NCI-H187 treated with DMSO at 0.1 percent for 48 hours (cell line): ENCODE measurements around the gene TSFM.

Experiments used
- DNase-seq: peaks from one replicate; lab custom pipeline; 2025; lab: John Stamatoyannopoulos, UW

TSFM gene

DNA sequence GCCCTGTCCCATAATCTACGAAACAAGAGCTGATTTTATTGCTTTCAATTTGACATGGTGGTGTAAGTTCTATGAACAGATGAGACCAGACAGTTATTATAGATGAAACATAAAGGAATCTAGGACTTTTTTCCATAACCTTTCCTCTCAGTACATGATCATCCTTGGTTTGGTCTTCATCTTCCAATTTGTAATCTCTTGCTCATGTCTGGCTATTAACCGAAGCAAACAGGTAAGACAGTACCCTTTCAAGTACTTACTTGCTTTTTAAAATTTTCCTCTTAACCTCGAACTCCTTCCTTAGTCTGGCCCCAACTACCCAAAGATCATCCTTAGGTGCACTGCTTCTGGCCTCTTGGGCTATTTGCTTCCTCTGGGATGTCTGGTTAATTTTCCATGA is 36.6 kb upstream of the TSFM start:
- DNase-seq, result no peak

DNA sequence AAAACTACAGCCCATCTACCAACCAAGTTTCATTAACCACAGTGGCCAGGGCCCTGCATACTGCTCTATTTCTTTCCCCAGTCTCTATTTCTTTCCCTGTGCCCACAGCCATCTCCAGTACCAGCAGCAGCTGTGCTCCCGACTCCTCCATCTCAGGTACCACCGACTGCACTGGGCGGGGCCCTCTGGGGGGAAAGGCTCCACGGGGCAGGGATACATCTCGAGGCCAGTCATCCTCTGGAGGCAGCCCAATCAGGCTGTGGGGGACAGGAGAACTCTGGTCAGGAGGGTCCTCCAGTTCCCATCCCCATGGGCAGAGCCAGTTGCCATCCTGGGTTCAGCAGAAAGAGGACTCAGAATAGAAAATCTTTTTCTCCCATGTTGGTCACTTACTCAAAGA is 33.5 kb upstream of the TSFM start:
- no peak for DNase-seq

DNA sequence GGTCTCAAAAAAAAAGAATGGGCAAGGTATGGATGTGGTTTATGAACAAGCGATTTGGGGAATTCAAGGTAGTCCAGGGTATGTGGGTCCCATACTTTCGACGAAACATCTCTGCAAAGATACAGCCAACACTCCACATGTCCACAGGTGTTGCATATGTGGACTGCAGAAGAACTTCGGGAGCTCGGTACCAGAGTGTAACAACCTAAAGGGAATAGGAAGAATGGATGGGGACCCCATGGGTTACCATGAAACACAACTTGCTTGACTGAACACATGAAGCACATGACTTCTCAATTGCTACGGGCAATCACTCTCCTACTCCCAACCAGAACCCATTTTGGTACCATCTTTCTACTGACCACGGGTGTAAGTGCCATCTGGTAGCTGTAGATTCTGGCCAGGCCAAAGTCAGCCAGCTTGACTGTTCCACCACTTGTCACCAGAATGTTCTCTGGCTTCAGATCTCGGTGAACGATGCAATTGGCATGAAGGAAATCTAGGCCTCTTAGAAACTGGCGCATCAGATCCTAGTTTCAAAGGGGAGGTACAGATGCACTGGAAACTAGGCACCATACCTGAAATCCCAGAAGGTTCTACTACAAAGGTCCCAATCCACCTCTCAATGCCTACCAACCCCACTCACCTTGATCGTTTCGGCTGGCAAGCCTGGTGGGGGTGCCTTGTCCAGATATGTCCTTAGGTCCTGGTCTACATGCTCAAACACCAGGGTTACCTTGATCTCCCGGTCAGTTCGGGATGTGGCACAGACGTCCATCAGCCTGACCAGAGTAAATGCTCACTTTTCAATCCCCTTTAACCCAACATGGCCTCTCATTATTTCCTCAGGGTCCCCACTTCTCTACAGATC is 31.8 kb upstream of the TSFM start:
- no peak for DNase-seq

DNA sequence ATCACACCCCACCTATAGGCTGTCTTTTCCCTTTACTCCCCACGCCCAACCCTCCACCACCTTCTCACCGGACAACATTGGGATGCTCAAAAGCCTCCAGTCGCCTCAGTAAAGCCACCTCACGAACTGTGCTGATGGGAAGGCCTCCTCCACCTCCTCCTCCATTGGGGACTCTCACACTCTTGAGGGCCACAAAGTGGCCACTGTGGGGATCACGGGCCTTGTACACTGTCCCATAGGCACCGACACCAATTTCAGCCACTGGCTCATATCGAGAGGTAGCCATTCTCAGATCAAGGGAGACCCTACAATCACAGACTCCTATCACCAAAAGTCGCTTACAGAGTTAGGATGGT is 31.2 kb upstream of the TSFM start:
- DNase-seq, result no peak

DNA sequence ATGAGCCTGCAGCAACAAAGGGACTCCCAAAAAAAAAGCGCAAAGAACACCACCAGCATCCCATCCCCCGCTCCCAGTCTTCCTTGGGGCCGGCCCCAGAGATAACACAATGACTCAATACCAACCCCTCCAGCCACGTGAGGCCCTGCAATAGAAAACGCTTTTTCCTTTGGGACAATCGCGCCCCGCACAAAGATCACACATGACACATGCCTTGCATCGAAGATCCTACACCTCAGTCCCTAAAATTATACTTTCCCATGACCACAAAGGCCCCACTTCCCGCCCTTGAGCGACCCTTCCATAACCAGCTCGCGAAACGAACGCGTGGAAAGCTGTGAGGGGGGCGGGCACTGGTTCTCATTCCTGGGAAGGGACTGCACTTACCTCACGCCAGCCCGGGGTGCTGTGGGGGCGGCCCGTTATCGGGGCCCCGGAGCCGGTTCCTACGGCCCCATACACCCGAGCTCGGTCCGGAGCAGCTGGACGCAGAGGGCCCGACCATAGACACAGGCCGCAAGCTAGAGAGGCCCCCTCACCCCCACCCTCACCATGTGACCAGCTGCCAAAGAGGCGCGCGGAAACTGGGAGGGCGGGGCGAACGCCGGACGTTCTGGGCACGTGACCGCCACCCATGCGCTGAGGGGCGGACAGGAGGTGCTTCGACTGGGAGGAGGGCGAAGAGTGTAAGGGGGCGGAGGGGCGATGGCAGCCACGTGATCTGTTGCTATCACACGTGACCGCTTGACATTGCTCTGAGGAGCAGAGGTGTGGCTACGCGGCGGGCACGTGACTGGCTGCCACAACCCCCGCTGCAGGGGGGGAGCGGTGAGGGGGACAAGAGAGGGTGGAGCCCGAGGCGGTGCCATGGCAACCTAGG is 30.6 kb upstream of the TSFM start, which contains the start of gene CDK4:
CDK4 (minus strand) TSS at position 523 of the 880 bp plus-strand sequence. CDS start 593 bp downstream, outside the sequence.
- DNase-seq, result peak; percentile 99

DNA sequence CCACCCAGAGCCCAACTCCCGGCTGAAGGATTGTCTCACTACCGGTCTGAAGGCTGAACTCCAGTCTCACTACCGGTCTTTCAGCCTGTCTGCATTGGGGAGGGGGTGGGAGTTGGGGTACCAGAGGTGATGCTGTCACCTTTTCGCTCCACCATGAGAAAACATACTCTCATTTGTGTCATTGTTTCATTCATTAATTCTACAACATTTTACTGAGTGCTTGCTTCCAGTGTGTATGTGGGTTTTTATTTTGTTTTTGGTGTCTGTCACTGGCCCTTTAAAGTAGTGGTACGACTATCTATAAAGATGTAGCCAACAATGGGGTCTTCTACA is 30.0 kb upstream of the TSFM start:
- no peak for DNase-seq

DNA sequence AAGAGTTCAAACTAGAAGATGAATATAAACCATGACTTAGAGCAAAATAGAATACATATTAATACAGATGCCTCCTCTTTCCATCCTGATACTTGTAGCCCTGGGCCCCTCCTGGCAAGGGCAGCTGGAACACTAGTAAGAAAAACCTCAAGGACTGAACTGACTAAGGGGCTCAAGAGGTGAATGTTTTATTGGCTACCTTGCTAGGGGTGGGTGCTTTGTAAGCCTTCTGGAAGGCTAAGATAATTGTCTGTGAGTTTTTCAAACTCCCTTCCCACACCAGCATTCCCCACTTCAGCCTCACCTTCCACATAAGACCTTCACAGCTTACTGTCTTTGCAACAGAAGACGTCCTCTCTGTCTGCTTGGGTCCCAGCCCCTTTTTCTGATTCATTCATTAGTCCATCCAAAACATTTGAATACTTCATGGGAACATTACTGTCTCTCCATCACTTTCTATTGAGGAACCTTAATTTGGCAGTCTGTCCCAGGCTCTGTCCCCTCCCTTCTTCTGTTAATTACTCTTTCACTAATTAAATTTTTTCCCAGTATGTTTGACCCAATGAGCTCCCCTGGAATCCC is 28.7 kb upstream of the TSFM start:
- DNase-seq, result no peak

DNA sequence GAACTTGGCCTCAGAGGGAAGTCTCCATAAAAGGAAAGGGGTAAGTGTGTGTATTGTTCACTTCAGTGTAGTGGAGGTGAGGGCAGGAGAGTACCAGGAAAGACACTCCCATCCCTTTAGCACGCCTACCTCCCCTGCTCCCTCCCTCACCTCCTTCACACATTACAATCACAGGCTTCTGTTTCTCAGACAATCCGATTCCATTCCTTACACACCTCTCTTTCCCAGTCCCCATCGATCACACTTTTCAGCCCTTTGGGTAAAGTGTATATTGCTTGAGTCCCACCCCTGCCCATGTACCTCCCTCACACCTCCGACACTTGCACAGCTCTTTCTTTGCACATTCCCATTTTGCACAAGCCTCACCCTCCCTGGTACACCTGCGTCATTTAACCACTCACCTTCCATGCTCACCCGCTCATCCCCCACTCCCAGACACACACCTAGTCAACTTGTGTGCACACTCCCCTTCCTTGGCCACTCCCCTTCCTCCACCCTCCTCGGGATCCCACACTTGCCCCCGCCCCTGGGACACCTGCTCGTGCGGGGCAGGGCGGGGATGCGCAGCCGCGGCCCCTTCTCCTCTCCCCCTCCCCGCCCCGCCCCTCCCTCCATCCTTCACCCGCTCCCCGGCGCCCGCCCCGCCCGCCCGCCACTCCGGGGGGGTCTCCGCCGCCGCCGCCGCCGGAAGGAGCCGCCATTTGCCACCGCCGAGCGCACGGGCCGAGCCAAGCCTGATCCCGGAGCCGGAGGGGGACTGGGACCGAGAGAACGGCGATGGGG is 28.0 kb upstream of the TSFM start, which contains the start of gene MARCHF9:
MARCHF9 (plus strand) TSS at position 693 of the 783 bp plus-strand sequence. CDS start 426 bp downstream, outside the sequence.
- DNase-seq, result peak; percentile 95

DNA sequence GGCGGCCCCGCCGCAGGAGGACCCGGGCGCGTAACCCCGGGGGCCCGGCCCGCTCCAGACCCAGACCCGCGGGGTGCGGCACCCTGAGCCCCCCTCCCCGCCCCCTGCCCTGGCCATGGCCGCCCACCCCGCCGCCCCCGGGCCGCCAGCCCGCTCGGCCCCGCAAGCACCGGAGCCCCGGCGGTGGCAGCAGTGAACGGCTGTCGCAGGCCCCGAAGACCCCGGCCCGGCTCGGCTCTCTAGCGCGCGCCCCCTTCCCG is 27.5 kb upstream of the TSFM start:
- DNase-seq, result no peak

DNA sequence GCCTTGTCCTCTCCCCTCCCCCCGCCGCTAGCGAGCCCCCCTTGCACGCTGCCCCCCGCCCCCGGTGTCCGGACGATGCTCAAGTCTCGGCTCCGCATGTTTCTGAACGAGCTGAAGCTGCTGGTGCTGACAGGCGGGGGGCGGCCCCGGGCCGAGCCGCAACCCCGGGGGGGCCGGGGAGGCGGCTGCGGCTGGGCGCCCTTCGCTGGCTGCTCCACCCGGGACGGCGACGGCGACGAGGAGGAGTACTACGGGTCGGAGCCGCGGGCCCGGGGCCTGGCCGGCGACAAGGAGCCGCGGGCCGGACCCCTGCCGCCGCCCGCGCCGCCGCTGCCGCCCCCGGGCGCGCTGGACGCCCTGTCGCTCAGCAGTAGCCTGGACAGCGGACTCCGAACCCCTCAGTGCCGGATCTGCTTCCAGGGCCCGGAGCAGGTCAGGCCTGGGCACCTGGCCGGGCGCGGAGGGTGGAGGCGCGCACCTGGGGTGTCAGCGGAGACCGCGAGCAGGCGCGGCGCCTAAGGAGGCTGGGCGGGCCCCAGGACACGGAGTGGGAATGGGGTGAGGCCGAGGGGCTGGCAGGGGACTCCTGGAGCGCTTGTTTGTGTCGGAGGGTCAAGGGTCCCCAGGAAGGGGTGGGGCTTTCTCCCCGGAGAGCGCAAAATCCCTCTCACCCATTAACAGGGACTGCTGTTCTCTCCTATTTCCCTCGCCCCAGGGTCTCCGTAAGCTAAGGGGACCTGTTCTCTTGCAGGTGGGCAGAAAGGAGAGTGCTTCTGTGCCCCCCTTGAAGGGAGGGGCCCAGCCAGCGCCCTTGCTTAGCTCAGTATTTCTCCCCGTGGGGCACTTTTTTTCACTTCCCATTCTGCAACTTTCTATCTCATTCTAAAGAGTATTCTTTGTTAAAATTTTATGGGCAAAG is 26.9 kb upstream of the TSFM start:
- no peak for DNase-seq

DNA sequence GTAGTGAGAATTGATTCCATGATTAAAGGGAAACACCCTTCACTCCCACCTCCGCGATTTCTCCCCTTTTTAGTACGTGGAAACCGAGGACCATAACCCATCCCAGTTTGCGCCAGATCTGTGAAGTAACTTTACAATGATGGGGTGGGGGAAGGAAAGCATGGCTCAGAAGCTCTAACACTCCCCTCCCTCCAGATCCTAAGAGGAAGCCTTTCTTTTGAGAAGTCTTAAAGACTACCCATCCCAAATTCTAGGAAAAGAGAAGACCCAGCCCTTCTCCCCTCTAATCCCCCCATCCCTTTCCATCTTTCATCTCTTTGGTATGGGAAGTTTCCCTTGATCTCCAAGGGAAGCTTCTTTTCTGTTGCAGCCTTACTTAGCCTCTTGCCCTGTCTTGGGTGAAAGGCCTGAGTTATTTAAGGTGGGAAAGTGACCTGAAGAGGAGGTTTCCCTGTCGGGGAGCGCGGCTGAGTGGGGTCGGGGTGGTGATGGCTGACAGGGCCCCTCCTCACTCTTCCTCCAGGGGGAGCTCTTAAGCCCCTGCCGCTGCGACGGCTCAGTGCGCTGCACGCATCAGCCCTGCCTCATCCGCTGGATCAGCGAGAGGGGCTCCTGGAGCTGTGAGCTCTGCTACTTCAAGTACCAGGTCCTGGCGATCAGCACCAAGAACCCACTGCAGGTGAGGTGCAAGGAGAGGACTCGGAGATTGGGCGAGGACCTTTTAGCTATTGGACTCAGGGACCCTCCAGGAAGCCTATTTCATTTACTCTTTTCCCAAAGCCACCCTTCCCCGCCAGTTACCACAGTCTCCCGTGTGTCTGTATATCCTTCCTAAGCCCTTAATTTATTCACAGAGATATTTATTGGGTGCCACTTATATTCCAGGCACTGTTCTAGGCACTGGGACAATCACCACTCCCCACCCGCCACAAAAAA is 25.9 kb upstream of the TSFM start:
- DNase-seq, result no peak

DNA sequence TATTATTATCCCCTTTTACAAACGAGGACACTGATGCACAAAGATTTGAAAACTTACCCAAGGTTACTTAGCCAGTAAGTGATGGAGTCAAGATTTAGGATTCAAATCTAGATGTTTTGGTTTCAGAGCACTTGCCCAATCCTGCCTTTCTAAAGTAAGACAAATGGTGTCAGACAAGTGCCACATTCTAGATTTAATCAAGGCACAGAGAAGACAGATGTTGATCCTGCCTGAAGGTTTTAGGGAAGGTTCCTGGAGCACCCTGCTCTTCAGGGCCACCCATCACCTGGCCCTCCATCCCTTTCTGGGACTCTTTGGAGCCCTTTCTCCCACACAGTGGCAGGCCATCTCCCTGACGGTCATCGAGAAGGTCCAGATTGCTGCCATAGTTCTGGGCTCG is 24.8 kb upstream of the TSFM start:
- no peak for DNase-seq

DNA sequence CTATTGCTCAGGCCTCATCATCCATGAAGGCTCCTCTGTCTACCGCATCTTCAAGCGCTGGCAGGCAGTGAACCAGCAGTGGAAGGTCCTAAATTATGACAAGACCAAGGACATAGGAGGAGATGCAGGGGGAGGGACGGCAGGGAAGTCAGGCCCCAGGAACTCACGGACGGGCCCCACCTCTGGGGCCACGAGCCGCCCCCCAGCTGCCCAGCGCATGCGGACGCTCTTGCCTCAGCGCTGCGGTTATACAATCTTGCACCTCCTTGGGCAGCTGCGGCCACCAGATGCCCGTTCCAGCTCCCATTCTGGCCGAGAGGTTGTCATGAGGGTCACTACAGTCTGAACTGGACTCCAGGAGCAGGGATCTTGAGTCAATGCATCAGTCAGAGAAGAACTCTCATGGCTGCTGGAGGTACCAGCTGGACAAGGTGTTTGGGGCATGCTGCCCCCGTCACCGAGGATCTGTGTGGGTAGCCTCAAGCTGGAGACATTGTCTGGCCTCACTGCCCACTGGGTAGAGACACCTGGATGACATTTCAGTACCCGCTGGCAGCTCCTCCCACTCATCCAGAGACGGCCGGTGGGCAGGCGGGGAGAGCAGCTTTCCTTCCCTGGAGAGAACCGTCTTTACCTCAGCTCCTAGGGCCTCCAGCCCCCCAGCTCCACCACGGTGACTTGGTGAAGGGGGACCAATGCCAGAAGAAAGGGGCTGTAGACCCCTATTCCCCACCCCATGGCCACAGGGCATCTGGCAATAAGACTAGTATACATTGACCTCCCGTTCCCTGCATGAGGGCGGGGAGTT is 23.8 kb upstream of the TSFM start:
- no peak for DNase-seq

DNA sequence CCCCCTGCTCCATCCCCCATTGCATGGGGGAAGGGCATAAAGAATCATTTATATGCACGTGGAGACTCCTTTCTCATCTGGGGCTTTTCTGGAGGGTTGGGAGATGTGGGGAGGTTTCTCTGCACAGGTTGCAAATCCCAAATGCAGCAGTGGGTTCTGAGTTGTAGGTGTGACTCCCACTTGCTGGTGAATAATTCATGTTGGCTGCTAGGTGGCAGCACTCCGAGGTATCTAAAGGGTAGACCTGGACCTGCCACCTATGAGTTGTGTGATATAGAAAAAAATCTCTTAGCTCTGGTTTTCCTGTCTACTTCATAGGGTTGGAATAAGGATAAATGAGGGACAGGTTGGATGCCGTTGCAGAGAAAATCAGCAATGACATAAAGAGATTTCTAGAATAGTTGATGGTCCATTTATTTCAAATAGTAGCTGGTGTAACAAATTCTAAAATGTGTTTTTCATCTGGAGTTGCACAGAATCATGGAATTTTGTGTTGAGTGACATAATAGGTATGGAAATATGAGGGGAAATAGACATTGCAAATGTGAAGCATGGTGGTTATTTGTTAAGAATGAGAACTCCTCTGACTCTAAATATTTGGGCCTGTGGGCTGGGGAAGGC is 23.1 kb upstream of the TSFM start:
- DNase-seq, result no peak

DNA sequence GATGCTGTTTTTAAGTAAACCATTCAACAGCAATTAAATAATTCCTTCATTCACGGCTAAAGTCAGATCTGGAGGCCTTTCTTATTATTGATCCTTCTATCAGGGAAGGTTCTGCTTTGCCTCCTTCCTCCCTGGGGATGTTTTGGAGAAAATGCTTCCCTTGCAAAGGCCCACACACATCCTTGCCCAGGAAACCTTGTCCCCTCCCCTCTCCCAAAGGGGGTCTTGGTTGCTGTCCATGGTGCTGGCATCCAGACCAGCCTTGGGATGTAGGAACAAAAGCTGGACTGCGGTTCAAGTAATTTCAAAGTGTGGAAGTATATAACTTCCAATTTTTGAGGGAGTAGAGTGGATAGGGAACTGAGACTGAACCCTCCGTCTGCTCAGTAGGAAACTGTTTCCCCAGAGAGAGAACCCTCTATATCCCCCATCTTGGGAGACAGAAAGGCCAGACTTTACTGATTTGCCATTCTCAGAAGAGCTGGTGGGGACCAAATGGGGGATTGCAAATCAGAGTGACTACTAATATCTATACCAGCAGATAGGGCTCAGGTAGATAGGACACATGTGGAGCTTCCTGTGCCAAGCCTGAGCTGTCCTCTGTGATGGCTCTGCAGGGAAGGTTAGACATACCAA is 22.1 kb upstream of the TSFM start:
- DNase-seq, result no peak

DNA sequence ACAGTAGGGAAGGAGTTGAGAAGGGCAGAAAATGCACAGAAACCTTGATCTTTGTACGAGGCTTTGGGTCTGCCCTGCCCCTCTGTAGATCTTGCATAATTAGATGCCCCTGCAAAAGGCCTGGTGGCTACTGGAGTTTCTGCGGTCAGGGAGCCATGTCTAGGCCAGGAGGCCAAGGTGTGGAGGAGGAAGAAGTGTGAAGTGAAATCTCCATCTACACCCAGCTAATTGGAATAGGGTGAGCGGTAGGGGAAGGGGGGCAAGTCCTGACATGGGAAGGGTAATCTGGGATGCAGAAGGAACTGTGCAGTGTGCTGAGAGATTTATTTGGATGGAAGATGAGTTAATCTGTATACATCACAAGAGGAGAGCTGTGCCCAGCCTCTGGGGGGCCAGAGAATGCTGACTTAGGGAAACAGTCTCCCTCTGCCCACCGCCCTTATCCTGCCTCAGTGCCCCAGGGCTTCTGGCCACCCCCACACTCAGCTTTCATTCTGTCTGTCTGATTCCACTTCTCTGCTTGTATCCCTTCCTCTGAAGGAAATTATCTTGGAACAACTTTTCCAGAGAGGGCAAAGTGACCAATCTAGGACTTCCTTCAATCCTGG is 21.1 kb upstream of the TSFM start:
- DNase-seq, result no peak

DNA sequence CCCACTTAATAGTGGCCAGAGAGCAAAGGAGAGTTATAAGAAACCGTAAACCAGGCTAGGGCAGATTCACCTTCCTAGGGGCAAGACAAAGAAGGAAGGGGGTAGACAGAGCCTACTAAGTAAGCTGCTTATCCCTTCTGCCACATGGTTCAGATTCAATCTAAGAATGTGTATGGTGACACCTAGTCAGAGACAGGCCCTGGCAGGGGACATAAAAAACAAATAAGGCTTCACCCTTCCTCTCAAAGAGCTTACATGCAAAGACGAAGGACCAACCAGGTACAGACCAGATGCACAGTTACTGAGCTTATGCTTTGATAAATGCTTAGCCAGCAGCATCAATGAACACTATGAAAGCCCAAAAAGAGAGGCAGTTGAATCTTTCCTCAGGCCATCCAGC is 20.1 kb upstream of the TSFM start:
- DNase-seq, result no peak
